Suppressor macrophage treated with lipopolysaccharide for 4 hours (primary cell): ENCODE results near the gene BARX1.
"Not testable (repeated sequence)": the region's sequence is repeated elsewhere in the genome, so short reads cannot be mapped to it uniquely, and the experiment has no call there.

Source experiments
- DNase-seq: peaks from one replicate; pipeline ENCODE4 v3.0.0-alpha.2; 2020

BARX1 gene

DNA sequence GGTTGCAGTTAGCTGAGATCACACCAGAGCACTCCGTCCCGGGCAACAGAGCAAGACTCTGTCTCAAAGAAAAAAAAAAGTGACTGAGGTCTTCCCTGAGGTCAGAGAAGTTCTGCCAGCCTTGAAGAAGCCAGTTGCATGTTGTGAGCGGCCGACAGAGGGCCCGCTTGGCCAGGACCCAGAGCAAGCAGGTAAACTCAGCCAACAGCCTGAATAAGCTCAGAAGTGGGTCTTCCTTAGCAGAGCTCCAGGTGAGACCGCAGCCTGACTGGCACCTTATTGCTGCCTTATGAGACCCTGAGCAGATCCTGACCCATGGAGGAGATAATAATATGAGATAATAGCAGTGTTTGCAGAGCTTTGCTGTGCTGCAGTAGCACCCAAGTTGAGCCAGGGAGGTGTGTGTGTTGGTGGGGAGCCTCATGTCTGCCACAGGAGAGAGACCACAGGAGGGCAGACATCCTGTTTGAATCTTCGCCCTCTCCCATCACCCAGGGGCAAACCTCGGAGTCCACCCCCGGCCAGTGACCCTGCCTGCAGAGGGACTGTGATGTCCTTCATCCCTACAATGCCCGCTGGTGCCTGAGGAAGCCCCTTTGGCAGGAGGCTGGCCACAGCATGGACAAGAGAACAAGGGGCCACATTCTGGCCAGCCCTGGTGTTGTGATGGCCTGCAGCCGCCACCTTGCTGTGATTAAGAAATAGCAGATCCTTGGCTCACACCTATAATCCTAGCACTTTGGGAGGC lies 10.8 kb upstream of the BARX1 start:
- no peak for DNase-seq

DNA sequence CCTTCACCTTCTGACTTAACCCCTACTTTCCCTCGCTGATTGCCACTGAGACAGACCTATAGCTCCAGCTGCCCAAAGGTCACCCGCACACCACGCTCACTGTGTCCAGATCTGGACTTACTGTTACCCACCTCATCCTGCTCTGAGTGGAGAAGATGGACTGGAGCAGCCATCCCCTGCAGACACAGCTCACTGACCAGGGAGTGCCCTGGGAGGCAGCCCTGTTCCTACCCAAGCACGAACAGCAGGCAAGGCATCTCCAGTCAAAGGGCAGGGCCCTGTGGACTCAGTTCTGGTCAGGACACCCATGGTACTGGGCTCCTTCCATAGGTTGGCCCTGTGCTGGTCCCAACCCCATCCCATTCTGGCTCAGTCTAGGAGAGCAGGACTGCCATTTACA lies 9.5 kb upstream of the BARX1 start:
- DNase-seq: no peak

DNA sequence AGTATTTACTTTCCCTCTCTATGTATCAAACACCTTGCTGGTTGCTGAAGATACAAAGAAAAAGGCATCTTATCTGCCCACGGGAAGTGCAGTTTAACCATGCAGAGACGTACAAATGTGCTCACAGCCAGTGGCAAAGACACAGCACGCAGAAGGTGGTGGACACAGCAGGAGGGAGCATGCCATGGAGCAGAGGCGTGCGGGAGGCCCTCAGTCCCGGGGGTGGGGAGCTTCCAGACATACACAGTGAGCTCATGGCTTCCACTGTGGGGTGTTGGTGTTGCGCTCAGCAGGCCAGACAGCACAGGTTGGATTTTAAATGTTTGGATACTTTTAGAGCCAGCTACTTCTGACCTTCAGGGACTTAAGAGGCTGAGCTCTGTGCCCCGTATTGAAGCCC lies 8.8 kb upstream of the BARX1 start:
- no peak for DNase-seq

DNA sequence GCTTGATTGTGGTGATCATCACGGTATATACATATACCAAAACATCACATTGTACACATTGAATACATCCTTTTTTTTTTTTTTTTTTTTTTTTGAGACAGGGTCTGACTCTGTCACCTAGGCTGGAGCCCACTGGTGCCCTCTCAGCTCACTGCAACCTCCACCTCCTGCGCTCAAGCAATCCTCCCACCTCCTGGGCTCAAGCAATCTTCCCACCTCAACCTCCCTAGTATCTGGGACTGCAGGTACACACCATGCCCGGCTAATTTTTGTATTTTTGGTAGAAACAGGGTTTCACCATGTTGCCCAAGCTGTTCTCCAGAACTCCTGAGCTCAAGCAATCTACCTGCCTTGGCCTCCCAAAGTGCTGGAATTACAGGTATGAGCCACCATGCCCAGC lies 8.3 kb upstream of the BARX1 start:
- DNase-seq: not testable (repeated sequence)

DNA sequence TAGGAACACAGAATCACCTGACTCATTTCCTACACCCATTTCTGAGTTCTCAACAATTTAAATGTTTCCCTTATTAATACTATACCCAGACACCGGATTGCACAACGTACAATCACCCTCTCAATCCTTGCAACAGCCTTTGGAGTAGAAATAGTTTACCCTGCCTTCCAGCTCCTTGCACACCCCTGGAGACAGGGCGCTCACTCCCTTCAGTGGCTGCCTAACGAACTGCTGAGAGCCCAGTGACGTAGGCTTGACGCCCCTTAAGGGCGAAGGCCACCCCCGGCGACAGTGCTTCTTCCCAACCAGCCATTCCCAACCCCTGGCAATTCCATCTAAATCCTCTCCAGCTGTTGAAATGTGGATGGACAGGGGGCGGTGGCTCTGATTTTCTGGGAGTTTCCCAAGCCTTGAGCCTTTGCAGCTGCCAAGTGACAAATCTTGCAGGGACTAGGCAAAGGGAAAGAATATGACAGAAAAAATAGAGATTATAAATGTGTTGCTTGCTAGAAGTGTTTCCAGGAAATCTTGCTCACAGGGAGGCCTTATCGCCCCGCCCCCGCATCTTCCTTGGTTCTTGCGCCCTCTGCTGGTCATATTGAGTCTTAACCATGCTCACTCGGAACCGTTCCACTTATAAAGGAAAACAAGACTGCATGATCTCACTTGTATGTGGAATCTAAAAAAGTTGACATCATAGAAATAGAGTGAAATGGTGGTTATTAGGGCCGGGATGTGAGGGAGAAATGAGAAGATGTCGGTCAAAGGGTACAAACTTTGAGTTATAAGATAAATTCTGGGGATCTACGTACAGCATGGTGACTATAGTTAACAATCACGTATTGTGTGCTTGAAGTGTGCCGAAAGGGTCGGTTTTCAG lies 7.6 kb upstream of the BARX1 start:
- DNase-seq: peak; percentile 94

DNA sequence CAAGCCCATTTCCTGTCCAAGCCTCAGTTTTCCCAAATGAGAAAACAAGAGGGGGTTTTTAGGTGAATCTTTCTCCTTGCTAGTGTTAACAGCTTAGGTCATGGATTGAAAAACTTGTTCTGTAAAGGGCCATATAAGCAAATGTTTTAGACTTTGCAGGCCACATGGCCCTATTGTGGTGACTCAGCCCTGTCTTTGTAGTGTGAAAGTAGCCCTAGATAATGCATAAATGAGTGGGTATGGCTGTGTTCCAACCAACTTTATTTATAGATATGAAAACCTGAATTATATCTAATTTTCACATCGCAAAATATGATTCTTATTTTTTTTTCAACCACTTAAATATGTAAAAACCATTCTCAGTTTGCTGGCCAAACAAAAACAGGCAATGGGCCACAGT lies 6.9 kb upstream of the BARX1 start:
- DNase-seq: no peak

DNA sequence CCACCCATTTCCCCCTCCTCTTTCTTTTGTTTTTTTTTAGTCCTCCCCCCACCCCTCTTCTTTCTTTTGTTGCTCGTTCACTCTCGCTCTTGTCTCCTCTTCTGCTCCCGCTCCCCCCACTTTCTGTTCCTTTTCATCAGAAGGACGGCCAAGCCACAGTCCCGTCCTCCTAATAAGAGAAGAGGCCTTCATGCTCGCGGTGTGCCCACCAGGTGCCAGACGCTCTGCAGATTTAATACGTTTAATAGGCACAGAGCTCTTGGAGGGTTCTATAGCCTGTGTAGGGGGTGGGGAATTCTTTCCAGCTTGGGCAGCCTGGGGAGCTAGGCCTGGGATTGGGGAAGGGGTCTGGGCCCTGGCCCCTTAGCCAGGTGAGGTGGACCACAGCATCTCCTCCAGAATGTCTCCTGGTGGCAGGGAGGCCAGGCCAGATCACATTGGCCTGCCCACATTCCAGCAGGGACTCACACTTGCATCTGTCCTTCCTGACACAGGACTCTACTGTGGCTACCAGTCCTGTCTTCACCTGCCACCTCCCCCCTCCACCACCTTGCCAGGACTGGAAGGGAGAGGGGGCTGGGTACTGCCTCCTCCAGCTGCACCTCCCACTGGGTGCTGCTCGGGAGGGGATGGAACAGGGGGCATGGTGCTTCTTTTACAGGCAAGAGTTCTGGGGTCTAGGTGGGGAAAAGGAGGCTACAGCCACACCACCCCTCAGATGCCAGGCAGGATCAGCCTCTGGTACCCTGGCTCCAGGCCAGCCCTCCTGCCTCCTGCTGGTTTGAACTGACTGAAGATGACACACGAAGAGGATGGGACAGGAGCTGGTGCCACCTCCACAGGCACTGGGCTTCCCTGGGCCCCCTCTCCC lies 6.1 kb upstream of the BARX1 start:
- no peak for DNase-seq

DNA sequence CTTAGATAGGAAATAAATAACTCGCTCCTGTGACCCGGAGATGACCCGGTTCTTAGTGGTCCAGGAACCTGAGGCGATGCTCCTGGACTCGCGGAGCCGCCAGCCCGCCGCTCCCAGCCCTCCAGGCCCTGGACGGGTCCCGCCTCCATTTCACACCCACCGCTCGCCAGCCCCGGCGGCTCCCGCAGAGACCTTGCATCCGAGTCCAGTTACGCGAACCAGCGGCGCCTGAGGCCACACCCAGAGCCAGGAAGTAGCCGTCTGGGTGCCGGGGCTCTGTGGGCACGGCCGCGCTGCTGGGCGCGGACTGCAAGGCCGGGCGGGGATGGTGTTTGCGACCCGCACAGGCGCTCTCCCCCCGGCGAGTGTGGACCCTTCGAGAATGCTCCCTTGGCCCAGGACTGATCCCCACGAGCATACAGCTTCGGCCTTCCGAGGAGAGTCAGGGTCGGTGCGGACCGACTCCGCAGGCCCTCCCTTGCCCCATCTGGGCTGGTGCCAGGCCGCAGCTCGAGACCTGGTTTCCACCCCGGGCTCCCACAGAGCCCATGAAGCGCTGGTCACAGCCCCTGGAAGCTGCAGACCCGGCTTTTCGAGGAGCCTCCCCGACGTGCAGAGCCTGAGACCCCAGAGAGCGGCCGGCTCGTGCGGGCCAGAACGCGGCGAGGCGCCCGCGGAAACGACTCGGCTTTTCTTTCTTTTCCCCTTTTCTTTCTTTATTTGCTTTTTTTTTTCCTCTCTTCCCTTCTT lies 5.2 kb upstream of the BARX1 start:
- no peak for DNase-seq

DNA sequence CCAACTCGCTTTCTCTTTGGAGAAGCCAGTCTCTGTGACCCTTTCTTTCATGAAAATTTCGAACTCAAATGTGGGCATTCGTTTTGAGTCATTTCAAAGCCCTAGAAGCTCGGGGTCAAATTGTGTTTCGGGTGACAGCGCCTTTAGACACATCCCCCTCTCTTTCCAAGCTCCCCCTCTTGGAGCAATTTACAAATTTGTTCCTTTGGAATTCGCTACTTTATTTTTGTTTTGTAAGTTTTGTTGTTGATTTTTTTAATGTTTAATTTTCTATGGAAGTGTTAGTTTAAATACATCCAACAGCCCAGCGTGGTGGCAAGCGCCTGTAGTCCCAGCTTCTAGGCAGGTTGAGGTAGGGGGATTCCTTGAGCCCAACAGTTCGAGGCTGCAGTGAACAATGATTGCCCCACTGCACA lies 4.6 kb upstream of the BARX1 start:
- no peak for DNase-seq

DNA sequence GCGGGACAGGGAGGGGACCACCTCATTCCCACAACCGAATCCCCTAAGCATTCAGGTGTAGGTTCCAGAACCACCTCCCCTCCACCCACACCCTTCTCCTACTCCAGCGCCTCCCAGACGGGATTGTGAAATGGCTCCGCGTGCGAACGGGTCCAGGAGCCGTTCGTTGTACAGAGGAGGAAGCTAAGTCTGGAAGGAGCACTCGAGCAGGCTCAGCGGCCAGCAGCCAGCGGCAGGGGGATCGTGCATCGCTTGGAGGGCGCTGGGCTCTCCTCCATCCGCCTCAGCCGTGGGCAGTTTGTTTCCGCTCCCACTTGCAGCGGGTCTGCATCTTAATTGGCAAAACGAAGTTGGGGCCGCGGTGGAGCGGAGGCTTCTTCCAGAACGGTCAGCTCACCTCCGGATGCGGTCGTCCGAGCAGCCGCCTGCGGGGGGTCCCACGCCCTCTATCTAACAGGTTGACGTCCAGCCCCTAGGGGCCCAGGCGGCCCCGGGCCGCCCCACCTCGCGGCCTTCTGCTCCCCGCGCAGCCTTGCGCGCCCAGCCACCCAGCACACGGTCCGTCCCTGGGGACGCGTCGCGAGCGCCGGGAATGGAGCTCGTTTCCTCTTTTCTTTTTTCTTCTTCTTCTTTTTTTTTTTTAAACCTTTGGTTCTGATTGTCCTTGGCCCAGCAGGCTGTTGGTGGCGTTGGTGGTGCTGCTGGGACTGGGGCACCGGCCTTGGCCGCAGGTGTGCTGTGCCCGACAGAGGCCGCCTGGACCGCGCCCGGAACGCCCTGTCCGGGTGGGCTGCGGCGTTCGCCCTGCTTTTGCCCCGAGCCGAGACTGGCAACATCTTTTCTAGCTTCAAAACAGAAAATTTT lies 3.9 kb upstream of the BARX1 start:
- DNase-seq: no peak

DNA sequence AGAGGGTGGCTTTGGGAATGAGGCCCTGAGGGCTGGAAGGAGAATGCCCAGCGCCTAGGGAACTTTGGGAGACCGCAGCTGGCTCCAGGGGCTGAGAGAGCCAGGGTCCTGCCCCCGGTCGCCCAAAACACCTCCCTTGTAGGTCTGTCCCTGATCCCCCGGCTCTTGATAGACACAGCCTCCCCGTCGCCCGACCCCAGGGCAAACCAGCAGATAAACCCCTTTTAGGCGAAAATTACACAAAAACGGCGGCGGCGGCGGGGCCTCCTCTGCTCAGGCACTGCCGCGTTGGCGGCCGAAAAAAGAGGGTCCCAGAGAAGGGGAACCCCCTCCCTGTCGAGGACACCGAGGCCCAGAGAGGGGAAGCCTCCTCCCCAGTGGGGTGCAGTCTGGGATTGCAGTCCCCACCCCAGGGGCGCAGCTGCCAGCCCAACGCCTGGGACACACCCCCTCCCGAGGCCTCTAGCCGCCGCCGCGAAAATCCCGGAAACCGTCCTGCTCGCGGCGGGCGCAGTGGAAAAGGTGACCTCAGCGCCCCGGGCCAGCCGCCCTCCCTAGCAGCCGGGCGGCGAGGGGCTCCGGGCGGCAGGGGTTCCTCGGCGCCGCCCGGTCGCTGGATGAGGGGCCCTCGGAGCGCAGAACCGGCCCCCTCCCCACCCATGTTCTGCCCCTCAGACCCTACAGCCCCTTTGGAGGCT lies 3.1 kb upstream of the BARX1 start:
- DNase-seq: no peak

DNA sequence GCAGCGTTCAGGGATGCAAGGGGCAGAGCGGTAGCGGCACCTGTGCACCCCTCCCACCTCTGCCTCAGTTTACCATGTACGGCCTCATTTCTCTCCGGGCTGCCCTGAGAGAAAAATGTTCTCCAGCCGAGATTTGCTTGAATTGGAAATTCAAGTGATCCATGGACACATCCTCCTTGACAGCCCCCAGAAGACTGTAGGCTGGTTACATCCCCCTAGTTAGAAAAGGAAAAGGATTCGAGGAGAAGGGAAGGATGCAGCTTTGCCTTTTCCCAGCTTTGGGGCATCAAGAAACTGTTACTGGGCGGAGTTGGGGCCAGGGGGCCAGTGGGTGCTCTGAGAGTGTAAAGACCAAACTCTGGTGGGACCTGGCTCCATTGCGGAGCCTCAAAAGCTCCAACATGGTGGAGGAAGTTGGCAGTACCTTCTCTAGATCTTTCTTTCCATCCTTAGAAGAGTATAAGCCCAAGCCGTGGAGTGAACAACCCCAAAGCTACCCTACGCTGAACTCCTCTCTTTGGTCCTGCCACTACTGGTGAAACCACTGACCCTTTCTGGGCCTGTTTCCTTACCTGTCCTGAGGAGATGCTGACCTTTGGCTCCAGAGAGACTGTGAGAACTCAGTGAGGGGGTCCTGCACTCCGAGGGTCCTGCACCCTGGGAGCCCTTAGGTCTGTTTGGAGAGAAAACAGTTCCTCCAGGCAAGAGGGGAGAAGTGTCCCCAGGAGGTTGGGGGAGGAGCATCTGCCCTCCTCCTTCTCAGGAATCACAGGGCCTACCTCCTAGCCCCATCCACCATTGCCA lies 1.0 kb upstream of the BARX1 start:
- no peak for DNase-seq

DNA sequence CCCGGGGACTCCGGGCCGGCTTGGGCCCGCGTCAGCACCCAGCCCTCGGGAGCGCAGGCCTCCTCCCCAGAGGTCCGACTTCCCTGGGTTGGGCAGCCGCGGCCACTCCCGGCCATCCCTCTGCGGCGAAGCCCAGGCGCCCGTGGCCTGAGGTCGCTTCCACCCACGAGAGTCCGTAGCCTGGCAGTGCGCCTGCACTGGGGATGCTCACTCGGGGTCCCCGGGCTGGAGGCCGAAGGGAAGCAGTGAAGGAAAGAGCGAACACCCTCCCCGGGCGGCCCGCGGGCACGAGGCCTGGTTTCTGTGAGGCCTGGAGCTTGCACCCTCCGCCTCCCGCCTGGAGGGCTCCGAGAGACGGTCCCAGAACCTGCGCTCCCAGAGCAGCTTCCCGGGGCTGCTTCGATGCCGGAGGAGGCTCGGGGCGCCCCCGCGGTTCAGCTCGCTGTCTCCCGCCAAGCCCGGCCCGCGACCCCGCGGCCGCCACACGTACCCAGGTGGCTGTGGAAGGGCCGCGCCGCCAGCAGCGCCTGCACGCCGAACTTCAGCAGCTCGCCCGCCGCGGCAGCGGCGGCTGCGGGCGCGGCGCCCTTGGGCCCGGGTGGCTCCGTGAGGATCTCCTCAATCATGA lies 607 bp downstream of the BARX1 start:
- DNase-seq: no peak

DNA sequence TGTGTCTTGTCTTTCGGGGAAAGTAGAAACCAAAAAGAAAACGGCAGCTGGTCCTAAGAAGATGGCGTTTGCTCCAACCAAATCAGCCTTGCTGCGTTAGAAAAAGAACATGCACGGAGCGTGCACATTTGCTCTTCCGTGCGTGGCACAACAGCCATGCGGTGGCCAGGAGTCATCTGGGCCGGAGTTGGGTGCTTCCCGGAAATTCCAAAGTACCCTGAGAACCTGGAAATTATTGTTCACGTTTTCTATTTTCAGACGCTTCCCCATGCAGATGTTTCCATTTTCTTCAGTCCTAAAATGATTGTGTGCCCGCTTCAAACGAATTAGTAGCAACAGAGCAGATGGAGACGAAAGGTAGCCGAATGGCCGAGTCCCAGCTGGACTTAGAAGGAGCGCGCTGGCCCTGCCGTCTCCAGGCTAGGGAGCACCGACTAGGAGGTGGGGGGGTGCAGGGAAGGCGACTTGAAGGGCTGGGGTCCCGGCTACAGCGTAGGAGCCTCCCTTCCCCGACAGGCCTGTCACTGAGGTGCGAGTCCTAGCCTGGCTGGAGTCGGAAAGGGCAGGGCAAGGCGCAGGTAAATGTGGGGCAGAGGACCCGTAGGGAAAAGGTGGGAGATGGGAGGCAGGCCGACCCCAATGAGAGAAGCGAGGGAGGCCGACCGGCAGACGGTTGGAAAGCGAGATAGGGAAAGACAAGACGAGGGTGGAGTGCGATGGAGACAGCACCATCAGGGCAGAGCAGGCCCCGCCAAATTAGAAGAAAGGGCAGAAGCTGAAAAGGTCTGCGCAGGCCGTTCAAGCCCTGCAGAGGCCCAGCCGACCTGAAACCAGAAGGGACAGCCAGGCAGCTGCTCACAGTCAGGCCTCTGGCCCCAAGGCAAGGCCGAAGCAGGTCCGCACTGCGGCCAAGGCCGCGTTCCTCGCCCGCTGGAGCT lies 1.4 kb downstream of the BARX1 start:
- no peak for DNase-seq

DNA sequence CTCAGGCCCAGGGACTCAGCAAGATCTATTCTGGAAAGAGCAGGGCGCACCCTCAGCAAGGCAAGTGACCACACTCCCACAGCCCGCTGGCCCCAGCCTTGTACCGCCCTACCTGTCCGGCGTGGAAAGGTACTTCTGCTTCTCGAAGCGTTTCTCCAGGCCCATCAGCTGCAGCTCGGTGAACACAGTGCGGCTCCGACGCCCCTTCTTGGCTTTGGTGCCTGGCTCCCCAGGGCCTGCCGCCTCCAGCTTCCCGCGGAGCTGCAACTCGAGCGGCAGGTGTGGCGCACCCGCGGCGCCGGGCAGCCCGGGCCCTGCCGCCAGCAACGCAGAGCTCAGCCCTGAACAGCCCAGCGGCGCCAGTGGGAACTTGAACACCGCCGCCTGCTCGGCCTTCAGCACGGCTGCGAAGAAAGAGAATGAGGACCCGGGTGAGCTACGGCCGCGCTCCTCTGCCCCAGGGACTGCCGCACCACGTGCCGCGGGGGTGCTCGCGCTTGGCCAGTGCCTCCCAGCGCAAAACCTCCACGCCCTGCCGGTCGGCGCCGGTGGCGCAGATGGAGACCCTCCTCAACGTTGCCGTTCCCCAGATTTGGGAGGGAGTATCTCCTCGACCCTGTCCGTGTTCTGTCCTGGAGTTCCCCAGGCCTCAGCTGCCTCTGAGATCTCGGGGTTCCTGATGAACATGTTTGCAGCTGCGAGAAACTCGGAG lies 2.2 kb downstream of the BARX1 start:
- DNase-seq: no peak

DNA sequence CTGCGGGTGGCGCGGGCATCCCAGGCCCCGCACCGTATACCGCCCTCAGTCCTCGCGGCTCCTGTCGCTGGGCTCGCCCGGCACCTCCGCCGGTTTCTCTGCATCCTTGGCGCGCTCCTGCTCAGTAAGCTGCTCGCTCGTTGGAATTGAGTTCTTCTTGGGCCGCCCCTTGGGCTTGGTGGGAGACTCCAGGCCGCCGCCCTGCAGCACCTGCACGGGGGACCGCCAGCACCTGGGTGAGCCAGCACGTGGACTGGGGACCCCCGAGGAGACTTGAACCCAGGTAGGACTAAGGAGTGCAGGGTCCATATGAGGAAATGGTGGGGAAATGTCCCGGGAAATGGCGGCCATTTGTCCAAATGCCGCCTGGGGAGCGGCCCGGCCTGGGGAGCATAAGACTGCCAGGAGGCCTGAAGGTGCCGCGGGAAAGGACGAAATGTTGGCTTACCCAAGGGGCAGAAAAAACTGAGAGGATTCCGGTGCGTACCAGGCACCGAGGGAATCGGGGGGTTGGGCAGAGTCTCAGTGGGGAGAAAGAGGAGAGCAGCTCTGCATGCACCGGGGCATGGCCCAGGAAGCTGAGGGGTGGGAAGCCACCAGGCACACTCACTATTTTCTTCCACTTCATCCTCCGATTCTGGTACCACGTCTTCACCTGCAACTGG lies 2.9 kb downstream of the BARX1 start:
- DNase-seq: no peak

DNA sequence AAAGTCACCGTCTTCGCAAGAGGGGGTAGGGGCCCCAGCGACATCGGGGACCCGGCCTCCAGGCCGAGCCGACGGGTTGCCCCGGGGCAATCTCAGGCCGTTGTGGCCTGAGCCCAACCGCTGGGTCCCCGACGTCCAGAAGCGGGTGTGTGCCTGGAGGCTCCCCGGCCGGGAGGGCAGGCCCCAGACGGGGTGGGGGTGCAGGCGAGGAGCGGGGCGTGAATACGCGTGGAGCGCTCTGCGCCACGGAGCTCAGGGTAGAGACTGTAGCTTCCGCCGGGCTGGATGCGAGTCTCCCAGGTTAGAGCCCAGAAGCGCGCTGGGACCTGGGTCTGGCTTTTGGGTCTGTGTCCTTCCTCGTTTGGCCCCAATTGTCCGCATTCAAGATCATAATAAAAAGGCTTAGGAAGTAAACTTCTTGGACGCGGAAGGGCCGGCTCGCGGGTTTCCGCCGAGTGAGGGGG lies 3.5 kb downstream of the BARX1 start:
- no peak for DNase-seq
